HUES6 (cell line): ENCODE results near the gene RPS13.
"Not testable (repeated sequence)": the region's sequence is repeated elsewhere in the genome, so short reads cannot be mapped to it uniquely, and the experiment has no call there.

Source experiments
- H3K27ac ChIP-seq: 2 replicates; pipeline ENCODE4 v1.7.0; 2013; ENCODE audit warnings: low read depth, mild to moderate bottlenecking, low read length, inconsistent platforms
- H3K27me3 ChIP-seq: 2 replicates; pipeline ENCODE4 v1.6.1; 2013; ENCODE audit warnings: low read length; ENCODE audit not compliant: control insufficient read depth, insufficient read depth
- H3K36me3 ChIP-seq: 2 replicates; pipeline ENCODE4 v1.6.1; 2013; ENCODE audit warnings: low read length; ENCODE audit not compliant: control insufficient read depth, insufficient read depth
- H3K4me1 ChIP-seq: 2 replicates; pipeline ENCODE4 v1.6.1; 2013; ENCODE audit warnings: low read length; ENCODE audit not compliant: control insufficient read depth, insufficient read depth
- H3K4me3 ChIP-seq: 2 replicates; pipeline ENCODE4 v1.5.1; 2013; ENCODE audit warnings: low read depth, low read length
- H3K9ac ChIP-seq: one replicate; pipeline ENCODE4 v1.6.1; 2013; ENCODE audit warnings: mild to moderate bottlenecking, low read length
- H3K9me3 ChIP-seq: 2 replicates; pipeline ENCODE4 v1.6.1; 2013; ENCODE audit warnings: low read depth, low read length; ENCODE audit not compliant: control insufficient read depth, insufficient read depth

Gene RPS13

GRCh38 chr11:17034027-17034426 is 43.4 kb downstream of the RPS13 start:
- not testable (repeated sequence) for H3K36me3 ChIP-seq, H3K4me1 ChIP-seq, H3K27me3 ChIP-seq, H3K9ac ChIP-seq, H3K4me3 ChIP-seq, H3K9me3 ChIP-seq, H3K27ac ChIP-seq

DNA sequence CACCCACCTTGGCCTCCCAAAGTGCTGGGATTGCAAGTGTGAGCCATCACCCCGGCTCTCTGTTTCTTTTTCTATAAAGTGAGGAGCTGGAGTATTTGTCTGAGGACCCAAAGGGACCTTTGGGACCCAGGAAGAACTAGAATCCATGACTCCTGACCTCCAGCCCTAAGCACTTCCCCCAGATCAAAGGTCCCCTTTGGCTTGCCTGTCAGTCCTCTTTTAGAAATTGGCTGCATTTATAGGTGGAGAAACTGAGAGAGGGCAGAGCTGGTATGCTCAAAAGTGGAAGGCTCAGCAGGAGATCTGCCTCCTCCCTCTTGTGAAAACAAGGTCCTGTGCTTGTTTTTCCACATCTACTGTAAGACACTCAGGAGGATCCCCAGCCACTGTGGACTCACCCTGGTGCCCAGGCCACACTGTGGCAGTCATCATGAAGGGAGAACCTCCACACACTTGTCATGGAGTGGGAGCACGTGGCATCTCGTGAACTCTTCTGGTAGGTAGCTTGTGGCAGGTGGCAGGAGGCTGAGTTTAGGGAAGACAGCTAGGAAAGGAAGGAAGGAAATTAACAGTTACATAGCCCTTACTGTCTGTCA is 50.9 kb downstream of the RPS13 start:
- Histone ChIP-seq H3K9me3 (no peaks in the 10 kb centered on the region), H3K4me3 (no peak overlapping the region), H3K27me3 (no peaks in the 10 kb centered on the region), H3K27ac (no peak overlapping the region), H3K36me3 (no peaks in the 10 kb centered on the region), H3K9ac (no peak overlapping the region), H3K4me1 (0 out of 2 replicates have a peak, but pooled peaks cover 2% of the 10 kb centered on the region)

DNA sequence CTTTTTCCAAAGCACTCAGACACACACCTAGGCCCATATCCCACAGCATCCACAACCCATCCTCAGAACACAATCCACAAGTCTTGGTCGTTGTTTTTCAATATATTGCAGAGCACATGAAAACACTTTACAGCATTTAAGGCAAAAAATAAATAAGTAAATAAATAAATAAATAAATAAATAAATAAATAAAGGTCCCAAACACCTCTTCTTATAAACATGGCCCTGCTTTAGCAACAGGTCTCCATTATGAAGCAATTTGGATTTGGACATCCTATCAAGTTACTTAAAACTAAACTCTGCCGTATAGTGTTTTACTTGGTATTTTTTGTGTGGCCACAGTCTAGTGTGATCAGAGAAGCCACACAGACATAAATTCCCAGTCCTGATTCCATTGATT is 52.5 kb downstream of the RPS13 start:
- no peak overlapping the region for H3K4me3 ChIP-seq
- H3K27me3 ChIP-seq = peaks cover 3% of the 10 kb centered on the region; the same call in 1 of the 2 replicates
- H3K4me1 ChIP-seq = peaks cover 10% of the 10 kb centered on the region; the same call in 1 of the 2 replicates
- no peak overlapping the region for H3K27ac ChIP-seq
- H3K9me3 ChIP-seq = no peaks in the 10 kb centered on the region
- H3K9ac ChIP-seq = no peak overlapping the region
- no peaks in the 10 kb centered on the region for H3K36me3 ChIP-seq
